Vagina (tissue), 2 donors: Measurements from ENCODE around the gene MTMR3. TPM values are rescaled to one million over a fixed set of nuclear protein-coding genes. Genes with fewer than 3 reads are reported as not detected.
A peak's percentile ranks its signal among the peaks of the same experiment; 100 is the strongest.

ENCODE experiments used
- DNase-seq, 2 donors: peaks; one replicate each; pipeline ENCODE4 v3.0.0-alpha.2; 2017; ENCODE audit errors: extremely low spot score in 2 of 2
- H3K27ac ChIP-seq: fragments of 200-600 bp; sonication (generic); one replicate; pipeline ENCODE4 v1.5.1; 2019
- H3K27me3 ChIP-seq: fragments of 200-600 bp; sonication (generic); one replicate; pipeline ENCODE4 v1.5.1; 2019
- H3K36me3 ChIP-seq, 2 donors: fragments of 200-600 bp; sonication (generic); one replicate each; pipeline ENCODE4 v1.5.1; 2017 to 2019
- H3K4me1 ChIP-seq: fragments of 200-600 bp; sonication (generic); one replicate; pipeline ENCODE4 v1.5.1; 2019
- H3K4me3 ChIP-seq, 2 donors: fragments of 200-600 bp; sonication (generic); 1 replicate in 1 of 2; 2 replicates in 1 of 2; pipeline ENCODE4 v1.5.1; 2016 to 2019
- H3K9me3 ChIP-seq: fragments of 200-600 bp; sonication (generic); one replicate; pipeline ENCODE4 v1.5.1; 2019
- CTCF ChIP-seq, 3 experiments: fragments of 450-650 bp in 2 of 3; fragments of 200-600 bp in 1 of 3; sonication (generic) in 1 of 3; IDR thresholded peaks; one replicate each; pipeline ENCODE4 v1.5.1; 2017 to 2019; ENCODE audit warnings: antibody characterized with exemption in 3 of 3, mild to moderate bottlenecking in 2 of 3, moderate library complexity in 2 of 3
- POLR2A ChIP-seq, 2 donors: fragments of 450-650 bp; IDR thresholded peaks; one replicate each; pipeline ENCODE4 v1.6.1; 2017; ENCODE audit warnings: antibody characterized with exemption in 2 of 2, mild to moderate bottlenecking in 2 of 2, moderate library complexity in 2 of 2
- POLR2AphosphoS5 ChIP-seq, 2 donors: sonication (generic); formaldehyde crosslinking; IDR thresholded peaks; one replicate each; pipeline ENCODE4 v1.9.0; 2017; ENCODE audit warnings: antibody characterized with exemption in 2 of 2, mild to moderate bottlenecking in 2 of 2, low read depth in 1 of 2; ENCODE audit not compliant: insufficient read depth in 1 of 2
- intact Hi-C: fragments of 100-400 bp; cut with DNase I; formaldehyde crosslinking; loops from one replicate; pipeline ENCODE4 v1.15.1; 2023
- total RNA-seq: library from RNA; depleted of rRNA; stranded (reverse); fragments of >200 nt; gene quantifications from one replicate; pipeline ENCODE4 v1.2.3, GENCODE V29; 2016

The MTMR3 gene
- total RNA-seq, 1 donor from 2014 or later, result 66.8 TPM

- Histone ChIP-seq H3K4me3 (no peak overlapping the region), H3K27ac (no peak overlapping the region), H3K36me3 (peaks cover 0 to 33% of the 10 kb centered on the region in 2 donors), H3K4me1 (peaks cover 22% of the 10 kb centered on the region), H3K9me3 (no peaks in the 10 kb centered on the region), H3K27me3 (no peaks in the 10 kb centered on the region)
- intact Hi-C loops, result loop anchor here (10.0 kb wide), 1 partner anchor 1616 kb away; no protein-coding TSS in a partner anchor
- no peak for DNase-seq
- no peak for TF ChIP-seq POLR2AphosphoS5 (IDR thresholded peaks at IDR 0.05; ENCODE audit: insufficient read depth in 1 of 2, low read depth in 1 of 2)
- TF ChIP-seq POLR2A (IDR thresholded peaks at IDR 0.05), result no peak
- no peak for TF ChIP-seq CTCF (IDR thresholded peaks at IDR 0.05)
Measured at GRCh38 chr22:30028731-30029130, 145.8 kb downstream of the MTMR3 start.

GRCh38 chr22:30029512-30029911 lies 146.5 kb downstream of the MTMR3 start:
- DNase-seq, result no peak
- intact Hi-C loops, result loop anchor here (10.0 kb wide), 1 partner anchor 1615 kb away; no protein-coding TSS in a partner anchor
- peaks cover 24% of the 10 kb centered on the region for H3K4me1 ChIP-seq
- peaks cover 0 to 26% of the 10 kb centered on the region in 2 donors for H3K36me3 ChIP-seq
- no peak for TF ChIP-seq POLR2A (IDR thresholded peaks at IDR 0.05)
- TF ChIP-seq CTCF (IDR thresholded peaks at IDR 0.05), result no peak
- TF ChIP-seq POLR2AphosphoS5 (IDR thresholded peaks at IDR 0.05; ENCODE audit: insufficient read depth in 1 of 2, low read depth in 1 of 2), result no peak
- H3K4me3 ChIP-seq, result no peak overlapping the region
- peak overlapping the region; percentile 59 for H3K27ac ChIP-seq
- H3K27me3 ChIP-seq, result no peaks in the 10 kb centered on the region
- H3K9me3 ChIP-seq, result no peaks in the 10 kb centered on the region

- no peak for TF ChIP-seq POLR2A (IDR thresholded peaks at IDR 0.05)
- no peak for TF ChIP-seq POLR2AphosphoS5 (IDR thresholded peaks at IDR 0.05; ENCODE audit: insufficient read depth in 1 of 2, low read depth in 1 of 2)
- no peak for TF ChIP-seq CTCF (IDR thresholded peaks at IDR 0.05)
- Histone ChIP-seq H3K27ac (peak overlapping the region; percentile 59), H3K4me3 (no peak overlapping the region), H3K27me3 (no peaks in the 10 kb centered on the region), H3K9me3 (no peaks in the 10 kb centered on the region), H3K36me3 (peaks cover 0 to 20% of the 10 kb centered on the region in 2 donors), H3K4me1 (peaks cover 24% of the 10 kb centered on the region)
- intact Hi-C loops, result no loop called here
- DNase-seq, result no peak
Measured at GRCh38 chr22:30030329-30030728, 147.4 kb downstream of the MTMR3 start.

GRCh38 chr22:30031328-30031727 lies 148.4 kb downstream of the MTMR3 start:
- Histone ChIP-seq H3K4me1 (peaks cover 24% of the 10 kb centered on the region), H3K27me3 (no peaks in the 10 kb centered on the region), H3K27ac (peak overlapping the region; percentile 59), H3K36me3 (peaks cover 0 to 11% of the 10 kb centered on the region in 2 donors), H3K4me3 (no peak overlapping the region), H3K9me3 (no peaks in the 10 kb centered on the region)
- TF ChIP-seq CTCF (IDR thresholded peaks at IDR 0.05) (no peak), POLR2A (IDR thresholded peaks at IDR 0.05) (no peak), POLR2AphosphoS5 (IDR thresholded peaks at IDR 0.05; ENCODE audit: insufficient read depth in 1 of 2, low read depth in 1 of 2) (no peak)
- intact Hi-C loops, result no loop called here
- DNase-seq, result no peak

GRCh38 chr22:30031764-30032455 lies 148.9 kb downstream of the MTMR3 start:
- H3K4me3 ChIP-seq, result no peak overlapping the region
- peaks cover 24% of the 10 kb centered on the region for H3K4me1 ChIP-seq
- no peaks in the 10 kb centered on the region for H3K27me3 ChIP-seq
- peaks cover 0 to 7% of the 10 kb centered on the region in 2 donors for H3K36me3 ChIP-seq
- no peak overlapping the region for H3K27ac ChIP-seq
- intact Hi-C loops, result no loop called here
- no peak for DNase-seq
- TF ChIP-seq CTCF (IDR thresholded peaks at IDR 0.05) (no peak), POLR2A (IDR thresholded peaks at IDR 0.05) (no peak), POLR2AphosphoS5 (IDR thresholded peaks at IDR 0.05; ENCODE audit: insufficient read depth in 1 of 2, low read depth in 1 of 2) (no peak)
- H3K9me3 ChIP-seq, result no peaks in the 10 kb centered on the region
